ENCODE measurements around the gene ZNF19.

DNA sequence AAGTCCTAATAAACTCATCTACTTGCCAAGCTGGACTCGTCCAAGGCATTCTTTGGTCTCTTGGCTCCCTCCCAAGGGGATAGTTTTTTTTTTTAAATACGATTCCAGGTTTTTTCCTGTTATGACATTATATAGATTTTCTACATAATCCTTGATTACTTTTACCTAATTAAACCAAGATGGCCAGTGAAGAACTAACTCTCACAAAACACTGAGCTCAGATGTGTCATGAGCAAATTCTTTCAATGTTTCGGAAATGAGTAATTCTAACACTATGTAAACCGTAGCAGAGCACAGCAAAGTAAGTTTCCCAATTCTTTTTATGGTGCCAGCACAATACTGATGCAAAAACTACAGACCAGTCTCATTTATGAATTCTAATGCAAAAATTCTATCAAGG, 28.9 kb downstream of the ZNF19 start:
- no peak for TF ChIP-seq ZNF274 (IDR thresholded peaks at IDR 0.05; ENCODE audit: borderline replicate concordance, extremely low read depth, low read length)
- TF ChIP-seq EZH2 (IDR thresholded peaks at IDR 0.05; ENCODE audit: low read depth, low read length, severe bottlenecking) = no peak
- TF ChIP-seq, protein P1, sequence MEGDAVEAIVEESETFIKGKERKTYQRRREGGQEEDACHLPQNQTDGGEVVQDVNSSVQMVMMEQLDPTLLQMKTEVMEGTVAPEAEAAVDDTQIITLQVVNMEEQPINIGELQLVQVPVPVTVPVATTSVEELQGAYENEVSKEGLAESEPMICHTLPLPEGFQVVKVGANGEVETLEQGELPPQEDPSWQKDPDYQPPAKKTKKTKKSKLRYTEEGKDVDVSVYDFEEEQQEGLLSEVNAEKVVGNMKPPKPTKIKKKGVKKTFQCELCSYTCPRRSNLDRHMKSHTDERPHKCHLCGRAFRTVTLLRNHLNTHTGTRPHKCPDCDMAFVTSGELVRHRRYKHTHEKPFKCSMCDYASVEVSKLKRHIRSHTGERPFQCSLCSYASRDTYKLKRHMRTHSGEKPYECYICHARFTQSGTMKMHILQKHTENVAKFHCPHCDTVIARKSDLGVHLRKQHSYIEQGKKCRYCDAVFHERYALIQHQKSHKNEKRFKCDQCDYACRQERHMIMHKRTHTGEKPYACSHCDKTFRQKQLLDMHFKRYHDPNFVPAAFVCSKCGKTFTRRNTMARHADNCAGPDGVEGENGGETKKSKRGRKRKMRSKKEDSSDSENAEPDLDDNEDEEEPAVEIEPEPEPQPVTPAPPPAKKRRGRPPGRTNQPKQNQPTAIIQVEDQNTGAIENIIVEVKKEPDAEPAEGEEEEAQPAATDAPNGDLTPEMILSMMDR (IDR thresholded peaks at IDR 0.05; ENCODE audit: control extremely low read depth in 1 of 3, insufficient read depth in 1 of 3, low read depth in 1 of 3, low read length in 3 of 3) = no peak
- TF ChIP-seq TEAD4 (IDR thresholded peaks at IDR 0.05; ENCODE audit: low read depth, low read length) = no peak
- no peak for TF ChIP-seq POLR2AphosphoS5 (IDR thresholded peaks at IDR 0.05; ENCODE audit: low read depth, low read length)
- no peak for TF ChIP-seq SUZ12 (IDR thresholded peaks at IDR 0.05; ENCODE audit: low read length)
- TF ChIP-seq NRF1 (IDR thresholded peaks at IDR 0.05; ENCODE audit: low read depth, low read length) = no peak
- TF ChIP-seq BCL11A (IDR thresholded peaks at IDR 0.05; ENCODE audit: low read depth in 2 of 2, low read length in 2 of 2) = no peak
- no peak for TF ChIP-seq CHD1 (IDR thresholded peaks at IDR 0.05; ENCODE audit: low read depth, low read length)
- no peak for TF ChIP-seq POLR2A (IDR thresholded peaks at IDR 0.05; ENCODE audit: control extremely low read depth in 1 of 2, low read depth in 2 of 2, low read length in 2 of 2)
- TF ChIP-seq MAFK (IDR thresholded peaks at IDR 0.05; ENCODE audit: low read depth, low read length) = no peak
- TF ChIP-seq PHF8 (conservative IDR thresholded peaks at IDR 0.05; ENCODE audit: low read depth, low read length) = no peak

Data from H1 (cell line).